Stimulated activated naive CD8-positive, alpha-beta T cell treated with anti-CD3 and anti-CD28 coated beads, Interleukin-15, Interleukin-2, amounts not matched to agents 100 ng/mL and 50 ng/mL, for 24 hours (primary cell): ENCODE data around the gene BCAR3.

Source experiments
- H3K27ac Mint-ChIP-seq: one replicate; pipeline ENCODE4 v1.8.0; 2021; ENCODE audit warnings: mild to moderate bottlenecking, mixed read lengths
- H3K27me3 Mint-ChIP-seq: one replicate; pipeline ENCODE4 v1.8.0; 2021; ENCODE audit warnings: mixed read lengths
- H3K36me3 Mint-ChIP-seq: one replicate; pipeline ENCODE4 v1.8.0; 2021; ENCODE audit warnings: low read depth, mixed read lengths
- H3K4me1 Mint-ChIP-seq: one replicate; pipeline ENCODE4 v1.8.0; 2021; ENCODE audit warnings: low read depth, mixed read lengths
- H3K4me3 Mint-ChIP-seq: one replicate; pipeline ENCODE4 v1.8.0; 2021; ENCODE audit warnings: mild to moderate bottlenecking, mixed read lengths
- H3K9me3 Mint-ChIP-seq: one replicate; pipeline ENCODE4 v1.8.0; 2021; ENCODE audit warnings: mixed read lengths

BCAR3 gene

GRCh38 chr1:93552741-93553455, 128.7 kb downstream of the BCAR3 start:
- H3K27me3 Mint-ChIP-seq = peaks cover 11% of the 10 kb centered on the region
- H3K4me3 Mint-ChIP-seq = no peak overlapping the region
- no peak overlapping the region for H3K27ac Mint-ChIP-seq
- H3K36me3 Mint-ChIP-seq = no peaks in the 10 kb centered on the region
- no peaks in the 10 kb centered on the region for H3K9me3 Mint-ChIP-seq
- H3K4me1 Mint-ChIP-seq = peaks cover 15% of the 10 kb centered on the region

- H3K27ac Mint-ChIP-seq = no peak overlapping the region
- H3K4me1 Mint-ChIP-seq = peaks cover 10% of the 10 kb centered on the region
- no peaks in the 10 kb centered on the region for H3K9me3 Mint-ChIP-seq
- peaks cover 7% of the 10 kb centered on the region for H3K27me3 Mint-ChIP-seq
- H3K4me3 Mint-ChIP-seq = no peak overlapping the region
- no peaks in the 10 kb centered on the region for H3K36me3 Mint-ChIP-seq
Measured at GRCh38 chr1:93549811-93550210, 131.8 kb downstream of the BCAR3 start.

- H3K4me3 Mint-ChIP-seq = no peak overlapping the region
- H3K27me3 Mint-ChIP-seq = peaks cover 7% of the 10 kb centered on the region
- H3K4me1 Mint-ChIP-seq = peaks cover 5% of the 10 kb centered on the region
- no peaks in the 10 kb centered on the region for H3K9me3 Mint-ChIP-seq
- H3K27ac Mint-ChIP-seq = no peak overlapping the region
- H3K36me3 Mint-ChIP-seq = no peaks in the 10 kb centered on the region
Measured at GRCh38 chr1:93549131-93549530, 132.5 kb downstream of the BCAR3 start.

- no peak overlapping the region for H3K4me3 Mint-ChIP-seq
- peaks cover under 1% of the 10 kb centered on the region for H3K27me3 Mint-ChIP-seq
- no peaks in the 10 kb centered on the region for H3K36me3 Mint-ChIP-seq
- no peak overlapping the region for H3K27ac Mint-ChIP-seq
- H3K4me1 Mint-ChIP-seq = no peaks in the 10 kb centered on the region
- no peaks in the 10 kb centered on the region for H3K9me3 Mint-ChIP-seq
Measured at GRCh38 chr1:93546162-93546863, 135.3 kb downstream of the BCAR3 start.

GRCh38 chr1:93542398-93542797, 139.2 kb downstream of the BCAR3 start:
- Mint-ChIP-seq H3K36me3 (no peaks in the 10 kb centered on the region), H3K4me1 (no peaks in the 10 kb centered on the region), H3K4me3 (no peak overlapping the region), H3K27me3 (peaks cover 7% of the 10 kb centered on the region), H3K27ac (no peak overlapping the region), H3K9me3 (no peaks in the 10 kb centered on the region)

- Mint-ChIP-seq H3K27me3 (peaks cover 7% of the 10 kb centered on the region), H3K4me1 (no peaks in the 10 kb centered on the region), H3K27ac (no peak overlapping the region), H3K36me3 (no peaks in the 10 kb centered on the region), H3K4me3 (no peak overlapping the region), H3K9me3 (no peaks in the 10 kb centered on the region)
Measured at GRCh38 chr1:93541045-93541444, 140.6 kb downstream of the BCAR3 start.

GRCh38 chr1:93537924-93538323, 143.7 kb downstream of the BCAR3 start:
- H3K36me3 Mint-ChIP-seq = no peaks in the 10 kb centered on the region
- peaks cover 14% of the 10 kb centered on the region for H3K27me3 Mint-ChIP-seq
- H3K4me3 Mint-ChIP-seq = no peak overlapping the region
- no peak overlapping the region for H3K27ac Mint-ChIP-seq
- no peaks in the 10 kb centered on the region for H3K9me3 Mint-ChIP-seq
- no peaks in the 10 kb centered on the region for H3K4me1 Mint-ChIP-seq

- Mint-ChIP-seq H3K4me3 (no peak overlapping the region), H3K36me3 (no peaks in the 10 kb centered on the region), H3K9me3 (no peaks in the 10 kb centered on the region), H3K27ac (no peak overlapping the region), H3K4me1 (no peaks in the 10 kb centered on the region), H3K27me3 (peaks cover 14% of the 10 kb centered on the region)
Measured at GRCh38 chr1:93537396-93537795, 144.2 kb downstream of the BCAR3 start.

GRCh38 chr1:93533677-93534076, 148.0 kb downstream of the BCAR3 start:
- H3K36me3 Mint-ChIP-seq = no peaks in the 10 kb centered on the region
- no peak overlapping the region for H3K27ac Mint-ChIP-seq
- H3K4me1 Mint-ChIP-seq = no peaks in the 10 kb centered on the region
- peaks cover 7% of the 10 kb centered on the region for H3K27me3 Mint-ChIP-seq
- no peaks in the 10 kb centered on the region for H3K9me3 Mint-ChIP-seq
- no peak overlapping the region for H3K4me3 Mint-ChIP-seq

GRCh38 chr1:93532780-93533378, 148.8 kb downstream of the BCAR3 start:
- Mint-ChIP-seq H3K4me1 (no peaks in the 10 kb centered on the region), H3K4me3 (no peak overlapping the region), H3K27ac (no peak overlapping the region), H3K9me3 (no peaks in the 10 kb centered on the region), H3K36me3 (no peaks in the 10 kb centered on the region), H3K27me3 (peaks cover 7% of the 10 kb centered on the region)

- no peaks in the 10 kb centered on the region for H3K4me1 Mint-ChIP-seq
Measured at GRCh38 chr1:93531193-93531592, 150.4 kb downstream of the BCAR3 start.

GRCh38 chr1:93528412-93528811, 153.2 kb downstream of the BCAR3 start:
- Mint-ChIP-seq H3K36me3 (no peaks in the 10 kb centered on the region), H3K9me3 (no peaks in the 10 kb centered on the region), H3K4me3 (no peak overlapping the region), H3K27ac (no peak overlapping the region), H3K27me3 (peaks cover 18% of the 10 kb centered on the region), H3K4me1 (no peaks in the 10 kb centered on the region)

More at GRCh38 chr1:93531193-93531592, 150.4 kb downstream of the BCAR3 start:
- Mint-ChIP-seq H3K27me3 (peaks cover 12% of the 10 kb centered on the region), H3K4me3 (no peak overlapping the region), H3K27ac (no peak overlapping the region), H3K9me3 (no peaks in the 10 kb centered on the region), H3K36me3 (no peaks in the 10 kb centered on the region)

- no peaks in the 10 kb centered on the region for H3K4me1 Mint-ChIP-seq
- H3K27ac Mint-ChIP-seq = no peak overlapping the region
- peaks cover 16% of the 10 kb centered on the region for H3K27me3 Mint-ChIP-seq
- no peak overlapping the region for H3K4me3 Mint-ChIP-seq
- H3K36me3 Mint-ChIP-seq = no peaks in the 10 kb centered on the region
- no peaks in the 10 kb centered on the region for H3K9me3 Mint-ChIP-seq
Measured at GRCh38 chr1:93526431-93526830, 155.2 kb downstream of the BCAR3 start.

- H3K9me3 Mint-ChIP-seq = no peaks in the 10 kb centered on the region
- H3K27ac Mint-ChIP-seq = no peak overlapping the region
- no peak overlapping the region for H3K4me3 Mint-ChIP-seq
- H3K27me3 Mint-ChIP-seq = peaks cover 16% of the 10 kb centered on the region
- H3K36me3 Mint-ChIP-seq = no peaks in the 10 kb centered on the region
- H3K4me1 Mint-ChIP-seq = no peaks in the 10 kb centered on the region
Measured at GRCh38 chr1:93525431-93525830, 156.2 kb downstream of the BCAR3 start.

- no peaks in the 10 kb centered on the region for H3K36me3 Mint-ChIP-seq
- H3K4me1 Mint-ChIP-seq = no peaks in the 10 kb centered on the region
- H3K27ac Mint-ChIP-seq = no peak overlapping the region
- no peak overlapping the region for H3K4me3 Mint-ChIP-seq
- no peaks in the 10 kb centered on the region for H3K9me3 Mint-ChIP-seq
- H3K27me3 Mint-ChIP-seq = peaks cover 16% of the 10 kb centered on the region
Measured at GRCh38 chr1:93522721-93523120, 158.9 kb downstream of the BCAR3 start.
